Stimulated activated CD8-positive, alpha-beta memory T cell treated with anti-CD3 and anti-CD28 coated beads, Interleukin-4, amount 100 ng/mL, for 24 hours (primary cell): ENCODE measurements around the gene PYY.

Experiments used
- DNase-seq: peaks from one replicate; pipeline ENCODE4 v3.0.0-alpha.2; 2020; ENCODE audit warnings: low read depth

The PYY gene

GRCh38 chr17:43914451-43914850 lies 39.3 kb downstream of the PYY start:
- no peak for DNase-seq

GRCh38 chr17:43913584-43913983 lies 40.2 kb downstream of the PYY start:
- DNase-seq, result no peak

GRCh38 chr17:43912635-43913304 lies 41.0 kb downstream of the PYY start:
- DNase-seq, result no peak

- DNase-seq, result no peak
Observed at GRCh38 chr17:43911904-43912303, 41.8 kb downstream of the PYY start.

GRCh38 chr17:43909537-43910231 lies 44.1 kb downstream of the PYY start:
- no peak for DNase-seq

- peak; percentile 30 for DNase-seq
Observed at GRCh38 chr17:43907998-43908721, 45.6 kb downstream of the PYY start.

GRCh38 chr17:43907425-43907981 lies 46.2 kb downstream of the PYY start, which contains the start of gene MPP2:
Gene MPP2, minus strand, starts transcription at chr17:43907536. Its CDS starts 3,076 bp downstream, at chr17:43904460.
- DNase-seq, result peak; percentile 39

- no peak for DNase-seq
Observed at GRCh38 chr17:43906951-43907424, 46.8 kb downstream of the PYY start.

- no peak for DNase-seq
Observed at GRCh38 chr17:43905985-43906852, 47.5 kb downstream of the PYY start.

GRCh38 chr17:43905400-43905984 lies 48.2 kb downstream of the PYY start:
- DNase-seq, result no peak
